Stimulated activated CD4-positive, alpha-beta T cell treated with anti-CD3 and anti-CD28 coated beads, Interleukin-1b, Interleukin-23, amount 100 ng/mL, for 48 hours (primary cell): Measurements from ENCODE around the gene CCDC178.
"Not testable (repeated sequence)": the region's sequence is repeated elsewhere in the genome, so short reads cannot be mapped to it uniquely, and the experiment has no call there.

Experiments used
- DNase-seq: peaks from one replicate; pipeline ENCODE4 v3.0.0-alpha.2; 2020

Gene CCDC178

DNA sequence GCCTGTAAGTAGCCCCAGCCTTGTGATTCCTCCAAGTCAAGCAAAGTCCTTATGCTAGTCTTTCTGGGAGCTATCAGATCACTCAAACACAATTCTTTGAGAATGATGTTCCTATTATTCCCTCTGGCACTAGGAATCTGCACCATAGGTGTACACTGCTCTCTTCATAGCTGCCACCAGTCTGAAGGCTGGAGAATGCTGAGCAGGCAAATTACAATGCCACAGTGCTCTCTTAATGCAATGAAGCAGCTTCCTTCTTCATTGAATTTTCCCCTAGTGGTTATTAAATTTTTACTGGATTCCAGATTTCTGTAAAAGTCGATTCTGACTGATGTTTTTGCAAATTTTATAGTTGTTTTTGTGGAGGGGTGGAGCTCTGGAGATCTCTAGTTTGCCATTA lies 84.8 kb downstream of the CCDC178 start:
- no peak for DNase-seq

DNA sequence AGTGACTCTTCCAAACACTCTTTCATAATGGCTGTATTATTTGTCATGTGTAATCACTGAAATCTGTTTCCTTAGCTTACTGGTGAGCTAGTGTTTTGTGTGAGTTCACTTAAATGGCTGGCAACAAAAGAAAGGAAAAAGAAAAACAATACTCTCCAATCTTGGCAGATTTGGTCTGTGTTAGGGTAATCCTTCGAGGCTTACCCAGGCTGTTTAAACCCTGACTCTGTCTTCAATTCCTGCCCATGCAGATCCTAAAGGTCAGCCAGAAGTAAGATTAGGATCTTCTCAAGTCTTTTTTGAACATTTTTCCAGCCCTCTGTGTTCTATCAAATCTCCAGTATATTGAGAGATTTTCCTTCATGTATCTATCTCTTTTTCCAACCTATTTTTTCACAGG lies 85.3 kb downstream of the CCDC178 start:
- DNase-seq, result no peak

DNA sequence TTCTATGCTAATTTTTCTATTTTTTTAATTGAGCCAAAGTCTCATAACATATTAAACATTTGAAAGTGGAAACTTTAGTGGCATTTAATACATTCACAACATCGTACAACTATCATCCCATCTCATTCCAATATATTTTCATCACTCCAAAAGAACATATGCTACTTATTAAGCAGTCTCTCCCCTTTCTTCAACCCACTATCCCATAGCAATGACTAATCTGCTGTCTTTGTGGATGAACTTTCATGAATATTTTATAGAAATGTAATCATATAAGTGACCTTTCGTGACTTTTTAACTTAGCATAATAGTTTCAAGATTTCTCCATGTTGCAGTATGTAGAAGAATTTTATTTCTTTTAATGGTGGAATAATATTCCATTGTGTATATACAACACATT lies 90.3 kb downstream of the CCDC178 start:
- no peak for DNase-seq

DNA sequence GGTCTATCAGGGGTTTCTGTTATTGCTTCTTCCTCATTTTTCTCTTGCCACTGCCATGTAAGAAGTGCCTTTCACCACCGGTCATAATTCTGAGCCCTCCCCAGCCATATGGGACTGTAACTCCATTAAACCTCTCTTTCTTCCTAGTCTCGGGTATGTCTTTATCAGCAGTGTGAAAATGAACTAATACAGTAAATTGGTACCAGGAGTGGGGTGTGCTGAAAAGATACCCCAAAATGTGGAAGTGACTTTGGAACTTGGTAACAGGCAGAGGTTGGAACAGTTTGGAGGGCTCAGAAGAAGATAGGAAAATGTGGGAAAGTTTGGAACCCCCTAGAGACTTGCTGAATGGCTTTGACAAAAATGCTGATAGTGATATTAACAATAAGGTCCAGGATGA lies 100.8 kb downstream of the CCDC178 start:
- DNase-seq, result not testable (repeated sequence)

DNA sequence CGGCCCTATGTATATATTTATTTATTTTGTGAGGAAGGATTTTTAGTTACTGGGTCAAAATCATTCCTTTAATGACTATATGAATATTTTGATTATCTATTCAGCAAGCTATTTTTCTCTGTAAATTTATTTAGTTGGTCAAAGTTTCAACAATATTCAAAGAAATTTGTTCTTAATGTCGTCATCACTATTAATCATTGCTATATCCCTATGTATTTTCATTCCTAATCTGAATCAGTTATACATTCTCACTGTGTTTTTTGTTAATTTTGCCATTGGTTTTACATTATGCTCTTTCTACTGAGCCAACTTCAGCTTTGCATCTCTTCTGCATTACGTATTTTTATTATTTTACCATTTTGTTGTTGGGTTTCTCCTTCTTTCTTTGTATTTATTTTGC lies 105.7 kb downstream of the CCDC178 start:
- DNase-seq, result no peak

DNA sequence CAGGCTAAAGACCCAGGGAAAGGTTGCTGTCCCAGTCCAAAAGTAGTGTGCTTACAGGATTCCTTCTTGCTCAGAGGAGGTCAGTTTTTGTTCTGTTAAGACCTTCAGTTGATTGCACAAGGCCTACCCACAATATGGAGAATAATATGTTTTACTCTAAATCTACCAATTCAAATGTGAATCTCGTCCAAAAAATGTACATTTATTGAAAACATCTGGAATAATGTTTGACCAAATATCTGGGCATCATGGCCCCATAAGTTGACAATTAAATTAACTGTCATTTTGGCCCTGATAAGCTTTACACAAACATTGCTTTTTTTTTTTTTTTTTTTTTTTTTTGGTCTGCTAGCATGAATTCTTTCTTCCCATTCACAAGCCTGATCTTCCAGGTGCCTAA lies 109.8 kb downstream of the CCDC178 start:
- DNase-seq, result no peak

DNA sequence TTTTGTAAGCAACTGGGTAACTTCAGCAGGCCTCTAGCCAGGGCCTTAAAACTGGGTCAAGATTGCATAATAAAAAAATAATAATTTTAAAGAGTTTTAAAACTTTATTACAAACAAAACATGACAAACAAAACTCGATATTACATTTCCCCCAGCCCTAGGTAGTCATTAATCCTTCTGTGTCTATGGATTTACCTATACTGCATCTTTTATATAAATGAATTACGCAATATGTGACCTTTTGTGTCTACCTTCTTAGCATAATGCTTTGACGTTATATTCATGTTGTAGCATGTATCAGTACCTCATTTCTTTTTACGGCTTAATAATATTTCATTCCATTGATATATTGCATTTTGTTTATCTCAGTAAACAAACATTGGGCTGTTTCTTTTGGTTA lies 113.5 kb downstream of the CCDC178 start:
- DNase-seq, result no peak

DNA sequence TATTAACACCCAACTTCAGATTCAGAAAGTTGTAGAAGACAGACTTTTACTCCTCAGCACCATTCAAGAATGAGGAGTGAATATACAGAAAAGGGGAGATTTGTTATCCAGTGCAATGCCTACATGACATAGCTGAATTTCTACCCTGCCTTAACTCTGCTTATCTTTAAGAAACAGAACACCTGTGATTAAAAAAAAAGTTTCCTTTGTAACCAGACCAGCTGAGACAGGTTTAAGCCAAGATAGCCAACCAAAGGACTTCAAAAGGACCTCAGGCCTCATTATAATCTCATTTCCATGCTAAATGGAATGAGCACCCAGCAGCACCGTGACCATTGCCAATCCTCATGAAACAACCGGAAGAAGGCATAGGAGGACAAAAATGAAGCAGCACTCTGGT lies 122.9 kb downstream of the CCDC178 start:
- no peak for DNase-seq

DNA sequence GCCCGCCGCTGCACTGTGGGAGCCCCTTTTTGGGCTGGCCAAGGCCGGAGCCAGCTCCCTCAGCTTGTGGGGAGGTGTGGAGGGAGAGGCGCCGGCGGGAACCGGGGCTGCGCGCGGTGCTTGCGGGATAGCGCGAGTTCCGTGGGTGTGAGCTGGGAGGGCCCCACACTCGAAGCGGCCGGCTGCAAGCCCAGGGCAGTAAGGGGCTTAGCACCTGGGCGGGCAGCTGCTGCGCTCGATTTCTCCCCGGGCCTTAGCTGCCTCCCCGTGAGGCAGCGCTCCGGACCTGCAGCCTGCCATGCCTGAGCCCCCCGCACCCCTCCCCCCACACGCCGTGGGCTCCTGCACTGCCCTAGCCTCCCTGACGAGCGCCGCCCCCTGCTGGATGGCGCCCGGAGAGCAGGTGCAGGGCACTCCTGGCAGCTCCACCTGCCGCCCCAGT lies 124.4 kb downstream of the CCDC178 start:
- DNase-seq, result no peak

DNA sequence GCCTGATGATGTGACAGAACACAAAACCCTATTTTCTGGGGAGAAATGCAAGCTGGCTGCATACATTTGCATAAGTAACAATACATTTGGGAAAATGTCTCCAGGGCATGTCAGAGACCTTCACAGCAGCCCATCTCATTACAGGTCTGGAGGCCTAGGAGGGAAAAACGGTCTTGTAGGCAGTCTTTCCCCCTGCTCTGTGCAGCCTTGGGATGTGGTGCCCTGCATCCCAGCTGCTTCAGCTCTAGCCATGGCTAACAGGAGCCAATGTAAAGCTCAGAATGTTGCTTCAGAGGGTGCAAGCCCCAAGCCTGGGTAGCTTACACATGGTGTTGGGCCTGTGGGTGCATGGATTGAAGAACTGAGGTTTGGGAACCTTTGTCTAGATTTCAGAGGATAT lies 133.0 kb downstream of the CCDC178 start:
- no peak for DNase-seq

DNA sequence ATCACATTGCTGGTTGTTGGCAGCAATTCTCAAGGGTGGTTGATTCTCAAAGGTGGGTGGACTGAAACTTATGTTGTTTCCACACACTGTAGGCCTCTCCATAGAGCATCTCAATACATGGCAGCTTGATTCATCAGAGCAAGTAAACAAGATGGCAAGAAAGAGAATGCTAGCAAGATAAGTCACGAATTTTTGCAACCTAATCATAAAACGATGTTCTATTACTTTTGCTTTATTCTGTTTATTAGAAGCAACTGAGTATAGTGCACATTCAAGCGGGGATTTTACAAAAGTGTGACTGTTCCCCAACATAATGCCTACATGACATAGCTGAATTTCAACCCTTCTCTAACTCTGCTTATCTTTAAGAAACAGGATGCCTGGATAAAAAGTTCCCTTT lies 136.2 kb downstream of the CCDC178 start:
- DNase-seq, result no peak

DNA sequence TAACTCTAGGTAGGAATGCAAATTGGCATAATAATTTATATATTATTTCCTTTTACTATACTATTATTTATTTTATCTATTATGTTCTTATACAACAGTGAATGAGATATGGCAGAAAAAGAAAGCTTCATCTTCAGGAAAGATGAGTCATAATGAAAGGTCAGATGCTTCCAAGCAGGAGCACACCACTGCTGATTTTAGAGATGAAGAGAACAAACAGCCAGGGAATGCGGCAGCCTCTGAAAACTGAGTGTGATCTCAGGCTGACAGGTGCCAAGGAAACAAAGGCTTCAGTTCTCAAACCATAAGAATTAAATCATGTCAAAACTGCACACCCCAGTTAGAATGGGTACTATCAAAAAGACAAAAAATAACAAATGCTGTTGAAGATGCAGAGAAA lies 149.0 kb downstream of the CCDC178 start:
- no peak for DNase-seq

DNA sequence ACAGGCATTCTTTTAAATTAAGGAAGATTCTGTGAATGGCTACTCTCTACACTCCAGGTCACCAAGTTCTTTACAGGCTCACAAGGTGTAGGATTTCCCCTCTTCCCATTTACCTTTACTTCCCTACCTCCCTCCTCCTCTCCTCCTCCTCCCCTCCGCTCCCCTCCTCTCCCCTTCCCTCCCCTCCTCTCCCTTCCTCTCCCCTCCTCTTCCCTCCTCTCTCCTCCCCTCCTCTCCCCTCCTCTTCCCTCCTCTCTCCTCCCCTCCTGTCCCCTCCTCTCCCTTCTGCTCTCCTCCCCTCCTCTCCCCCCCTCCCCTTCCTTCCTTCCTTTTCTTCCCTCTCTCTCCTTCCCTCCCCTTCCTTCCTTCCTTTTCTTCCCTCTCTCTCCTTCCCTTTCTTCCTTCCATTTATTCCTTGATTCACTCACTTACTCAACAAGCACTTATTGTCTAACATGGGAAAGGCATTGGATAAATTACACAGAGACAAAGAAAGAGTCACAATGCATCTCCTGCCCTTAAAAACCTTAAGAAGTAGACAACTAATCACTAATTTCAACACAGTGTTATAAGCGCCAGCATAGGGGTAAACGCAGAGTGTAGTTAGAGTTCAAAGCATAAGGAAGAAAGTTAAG lies 152.3 kb downstream of the CCDC178 start:
- DNase-seq, result no peak

DNA sequence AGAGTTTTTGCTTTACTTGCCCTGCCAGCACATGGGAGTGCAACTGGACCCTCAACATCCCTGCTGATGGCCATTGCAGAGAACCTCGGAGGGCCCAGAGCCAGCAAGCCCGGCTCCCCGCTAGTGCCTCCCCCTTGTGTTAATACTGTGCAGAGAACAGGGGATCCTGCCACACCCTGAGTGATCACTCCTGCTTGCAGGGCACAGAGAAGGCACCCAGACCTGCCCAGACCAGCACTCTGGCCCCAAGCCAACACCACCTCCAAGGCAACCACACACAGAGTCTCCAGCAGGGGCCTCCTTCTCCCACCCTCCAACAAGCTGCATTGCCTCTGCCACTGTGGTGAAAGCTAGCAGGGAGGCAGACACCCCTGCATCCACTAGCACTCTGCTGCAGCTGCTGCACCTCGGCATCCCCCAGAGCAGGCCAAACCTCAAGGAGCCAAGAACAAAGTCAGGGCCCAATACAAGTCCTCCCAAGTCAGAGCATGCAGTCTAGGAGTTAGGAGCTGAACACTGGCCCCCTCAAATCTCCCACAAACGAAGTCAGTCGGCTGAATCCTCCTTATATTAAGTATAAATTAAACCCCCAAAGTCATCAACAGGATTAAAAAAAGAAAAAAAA lies 157.7 kb downstream of the CCDC178 start:
- no peak for DNase-seq

DNA sequence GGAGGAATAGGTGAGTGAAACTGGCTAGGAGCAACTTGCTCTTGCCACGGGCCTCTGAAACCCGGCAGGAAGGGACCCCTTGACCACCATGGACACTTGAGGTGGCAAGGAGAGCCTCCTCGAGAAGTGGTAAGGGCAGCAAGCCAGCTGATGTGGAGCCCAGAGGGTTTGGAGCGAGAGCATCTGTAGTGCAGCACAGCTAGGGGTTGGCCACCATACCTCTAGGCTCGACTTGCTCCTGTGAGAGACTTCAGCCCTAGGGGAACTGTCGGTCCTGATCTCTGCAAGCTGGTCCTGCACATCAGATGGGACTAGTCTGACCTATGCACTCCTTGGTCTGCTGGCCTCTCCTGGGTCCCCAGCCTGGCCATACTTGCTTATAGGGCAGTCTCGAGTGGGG lies 158.4 kb downstream of the CCDC178 start:
- DNase-seq, result no peak

DNA sequence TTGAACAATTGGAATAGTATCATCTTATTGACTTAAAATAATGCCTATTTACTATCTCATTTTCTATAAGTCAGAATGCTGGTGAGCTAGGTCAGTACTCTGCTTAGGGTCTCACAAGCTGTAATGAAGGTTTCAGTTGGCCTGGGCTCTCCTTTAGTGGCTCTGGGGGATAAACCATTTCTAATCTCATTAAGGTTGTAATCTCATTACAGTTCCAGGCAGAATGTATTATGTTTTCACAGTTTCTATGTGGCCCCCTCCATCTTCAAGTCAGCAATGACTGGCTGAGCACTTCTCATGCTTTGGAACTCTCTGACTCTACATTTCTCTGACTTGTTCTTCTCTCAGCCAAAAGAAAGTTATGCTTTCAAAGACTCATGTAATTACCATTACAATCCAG lies 163.1 kb downstream of the CCDC178 start:
- no peak for DNase-seq

DNA sequence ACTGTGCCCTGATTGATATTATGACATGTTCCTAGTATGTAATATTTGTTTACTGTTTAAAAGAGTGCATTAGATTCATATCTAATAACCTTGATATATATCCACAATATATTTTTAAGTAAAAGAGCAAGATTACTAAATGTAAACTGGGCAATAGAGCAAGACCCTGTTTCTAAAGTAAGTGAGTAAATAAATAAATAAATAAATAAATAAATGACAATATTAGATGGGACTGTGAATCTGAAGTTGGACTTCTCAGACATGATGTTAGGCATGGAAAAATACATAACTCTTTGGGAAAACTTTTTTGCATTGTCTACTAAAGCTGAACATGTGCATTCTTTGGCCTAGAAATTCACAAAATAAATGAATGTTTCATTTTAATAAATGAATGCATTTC lies 164.7 kb downstream of the CCDC178 start:
- DNase-seq, result no peak

DNA sequence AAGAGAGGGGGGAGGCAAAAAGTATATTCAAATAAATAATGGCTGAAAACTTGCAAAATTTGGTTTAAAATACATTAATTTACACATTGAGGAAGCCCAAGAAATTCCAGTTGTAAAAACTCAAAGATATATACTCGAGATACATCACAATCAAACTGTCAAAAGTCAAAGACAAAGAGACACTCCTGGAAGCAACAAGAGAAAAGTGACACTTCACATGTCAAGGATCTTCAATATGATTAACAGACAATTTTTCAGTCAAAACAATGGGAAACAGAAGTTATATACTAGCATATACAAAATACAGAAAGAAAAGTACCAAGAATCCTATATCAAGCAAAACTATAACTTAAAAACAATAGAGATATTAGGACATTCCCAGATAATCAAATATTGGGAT lies 170.2 kb downstream of the CCDC178 start:
- DNase-seq, result no peak

DNA sequence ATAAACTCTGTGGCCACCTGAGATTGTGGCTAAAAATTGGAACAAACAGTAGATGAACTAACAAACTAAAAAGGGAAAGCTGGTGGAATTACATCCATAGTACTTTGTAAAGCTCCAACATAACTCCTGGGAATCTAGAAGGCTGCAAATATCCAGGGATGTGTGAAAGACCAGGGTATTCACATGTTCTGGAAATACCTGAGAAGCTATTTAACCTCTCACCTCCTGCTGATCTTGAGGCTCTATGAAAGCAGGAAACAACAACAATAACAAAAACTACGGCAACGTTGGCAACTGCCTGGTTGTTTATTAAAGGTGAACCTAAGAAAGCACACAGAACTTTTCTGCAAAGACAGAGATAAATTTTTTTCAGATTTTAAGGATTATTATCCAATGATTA lies 171.3 kb downstream of the CCDC178 start:
- DNase-seq, result no peak

DNA sequence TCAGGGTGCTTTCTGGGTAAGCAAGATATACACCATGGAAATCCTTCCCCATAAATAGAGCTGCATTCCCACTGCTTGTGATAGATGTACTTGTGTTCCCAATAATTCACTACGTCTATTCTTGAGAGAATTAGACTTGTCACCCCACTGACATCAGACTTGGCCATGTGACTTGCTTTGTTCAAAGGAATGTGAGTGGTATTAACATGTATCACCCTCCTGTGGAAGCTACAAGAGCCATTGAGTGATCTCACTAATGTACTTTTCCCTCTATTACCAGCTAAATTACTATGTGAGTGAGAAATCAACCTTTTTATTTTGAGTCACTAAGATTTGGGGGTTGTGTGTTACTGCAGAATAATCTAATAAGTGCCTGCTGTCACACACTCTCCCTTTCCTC lies 176.0 kb downstream of the CCDC178 start:
- no peak for DNase-seq

DNA sequence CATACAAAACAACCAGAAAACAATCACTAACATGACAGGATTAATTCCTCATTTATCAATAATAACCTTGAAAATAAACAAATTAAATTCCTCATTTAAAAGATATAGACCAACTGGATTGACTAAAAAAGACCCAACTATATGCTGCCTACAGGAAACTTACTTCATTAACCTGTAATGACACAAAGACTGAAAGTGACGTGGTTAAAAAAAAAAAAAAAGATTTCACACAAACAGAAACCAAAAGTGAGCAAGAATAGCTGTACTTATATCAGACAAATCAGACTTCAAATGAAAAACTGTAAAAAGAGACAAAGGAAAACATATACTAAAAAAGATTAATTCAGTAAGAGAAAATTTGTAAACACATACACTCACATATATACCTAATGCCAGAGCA lies 201.2 kb downstream of the CCDC178 start:
- no peak for DNase-seq

DNA sequence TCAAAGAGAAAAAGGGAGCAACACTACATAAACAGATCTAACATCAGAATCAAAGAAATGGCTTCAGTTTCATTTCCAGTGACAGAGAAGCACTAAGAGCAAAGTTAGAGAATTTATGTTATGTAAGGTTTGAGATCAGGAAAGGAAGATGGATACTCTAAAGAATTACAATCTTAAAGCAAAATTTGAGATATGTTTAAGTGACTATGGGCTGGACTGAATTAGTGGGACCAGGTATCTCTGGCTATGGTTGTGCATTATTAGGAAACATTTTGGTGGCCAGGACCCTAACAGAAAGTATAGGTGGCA lies 208.2 kb downstream of the CCDC178 start:
- no peak for DNase-seq

DNA sequence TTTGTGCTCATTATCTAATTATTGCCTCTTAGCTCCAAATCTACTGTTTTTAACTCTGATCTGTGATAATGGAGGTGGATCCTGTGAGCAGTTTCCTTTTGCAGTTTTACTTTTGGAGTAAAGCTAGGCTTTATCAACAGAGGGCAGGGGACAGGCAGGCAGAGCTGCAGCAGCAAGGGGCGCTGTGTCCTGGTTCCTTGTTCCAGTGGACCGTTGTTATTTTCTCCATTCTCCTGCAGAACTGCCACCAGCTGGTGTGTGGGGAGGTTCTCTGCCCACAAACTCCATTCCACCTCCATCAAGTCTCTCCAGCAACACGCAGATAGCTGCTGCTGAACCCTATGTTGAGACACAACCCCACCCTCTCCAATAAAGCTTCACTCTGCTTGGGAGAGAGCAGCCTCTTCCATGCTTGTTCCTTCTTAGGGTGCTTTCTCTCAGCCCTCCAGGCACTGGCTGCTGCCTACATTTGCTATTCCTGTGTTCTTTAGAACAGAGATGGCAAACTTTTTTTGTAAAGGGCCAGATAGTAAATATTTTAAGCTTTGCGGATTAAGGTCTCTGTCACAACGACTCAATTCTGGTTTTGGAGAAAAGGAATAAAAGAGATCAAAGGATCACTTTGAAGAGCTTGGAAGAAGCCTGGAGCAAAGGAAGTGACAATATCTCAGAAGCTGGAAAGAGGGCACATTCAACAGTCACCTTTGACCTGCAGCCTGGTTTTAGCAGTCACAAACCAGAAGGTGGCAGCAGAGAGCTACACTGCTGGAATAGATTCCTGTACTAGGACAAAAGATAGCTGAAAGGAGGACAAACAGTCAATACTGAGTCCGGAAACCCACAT lies 208.8 kb downstream of the CCDC178 start:
- DNase-seq, result peak; percentile 53

DNA sequence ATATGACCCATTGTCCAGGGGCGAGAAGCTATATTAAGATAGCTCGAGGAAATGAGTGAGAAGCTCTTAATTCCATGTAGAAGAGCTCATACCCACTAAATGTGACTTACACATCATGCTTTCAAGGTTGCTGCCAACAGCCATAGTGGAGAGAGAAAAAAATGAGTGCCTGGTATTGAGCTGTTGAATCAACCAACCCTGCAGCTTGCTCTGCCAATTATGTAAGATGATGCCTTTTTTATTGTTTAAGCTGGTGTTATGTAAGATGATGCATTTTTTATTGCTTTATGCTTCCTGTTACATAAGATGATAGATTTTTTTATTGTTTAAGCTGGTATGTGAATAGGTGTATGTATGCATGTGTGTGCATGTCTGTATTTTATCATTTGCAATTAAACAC lies 228.2 kb downstream of the CCDC178 start:
- DNase-seq, result no peak
